ENCODE data around the gene OGFRL1. TPM values are rescaled to one million over a fixed set of nuclear protein-coding genes. Genes with fewer than 3 reads are reported as not detected.

The OGFRL1 gene
- total and polyA plus RNA-seq, 2 donors, result 11.0 to 20.7 TPM

DNA sequence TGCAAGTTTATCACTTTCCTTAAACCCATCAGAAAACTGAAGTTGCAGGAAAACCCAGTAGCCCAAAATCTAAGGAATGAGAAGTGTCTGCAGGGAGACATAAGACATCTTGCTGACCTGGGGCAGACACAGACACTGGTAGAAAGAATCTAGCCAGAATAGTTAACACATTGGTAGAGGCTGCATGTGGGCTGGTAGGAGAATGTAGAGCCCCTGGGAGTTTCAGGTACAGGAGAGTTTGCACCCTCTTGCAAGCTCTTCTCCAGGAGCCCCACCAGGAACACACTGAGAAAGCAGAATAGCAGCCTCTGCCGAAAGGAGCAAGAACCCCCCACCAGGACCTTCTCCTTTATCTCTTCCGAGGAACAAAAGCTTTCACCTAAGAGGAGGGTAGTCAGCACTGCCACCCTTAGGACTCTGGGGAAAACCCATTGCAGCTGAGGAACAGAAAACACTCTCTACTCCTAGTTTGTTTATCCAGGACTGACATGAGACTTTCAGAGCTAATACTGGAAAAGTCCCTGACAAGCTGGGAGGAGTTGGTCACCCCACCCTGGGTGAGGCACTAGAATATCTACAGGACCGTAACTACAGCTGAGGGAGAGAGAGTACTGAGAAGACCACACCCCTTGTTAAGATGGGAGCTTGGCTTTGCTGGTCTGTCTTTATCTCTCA lies 10.5 kb upstream of the OGFRL1 start:
- Histone ChIP-seq H3K36me3 (ENCODE audit: control insufficient read depth in 2 of 2, insufficient read depth in 2 of 2, low read length in 1 of 2) (no peaks in the 10 kb centered on the region), H3K4me3 (ENCODE audit: low read length in 2 of 2) (no peak overlapping the region), H3K9me3 (ENCODE audit: control insufficient read depth in 2 of 2, insufficient read depth in 1 of 2, low read length in 1 of 2) (no peaks in the 10 kb centered on the region), H3K27ac (ENCODE audit: low read depth in 1 of 2, low read length in 1 of 2) (no peak overlapping the region), H3K27me3 (ENCODE audit: control insufficient read depth in 2 of 2, insufficient read depth in 1 of 2, low read length in 1 of 2) (no peaks in the 10 kb centered on the region), H3K4me1 (ENCODE audit: control insufficient read depth in 2 of 2, insufficient read depth in 2 of 2, low read length in 2 of 2) (no peaks in the 10 kb centered on the region)
- WGBS, result 86% methylated on average over 3 of the region's 3 CpGs
- DNase-seq (ENCODE audit: low read depth in 6 of 9, low spot score in 9 of 9), result no peak

DNA sequence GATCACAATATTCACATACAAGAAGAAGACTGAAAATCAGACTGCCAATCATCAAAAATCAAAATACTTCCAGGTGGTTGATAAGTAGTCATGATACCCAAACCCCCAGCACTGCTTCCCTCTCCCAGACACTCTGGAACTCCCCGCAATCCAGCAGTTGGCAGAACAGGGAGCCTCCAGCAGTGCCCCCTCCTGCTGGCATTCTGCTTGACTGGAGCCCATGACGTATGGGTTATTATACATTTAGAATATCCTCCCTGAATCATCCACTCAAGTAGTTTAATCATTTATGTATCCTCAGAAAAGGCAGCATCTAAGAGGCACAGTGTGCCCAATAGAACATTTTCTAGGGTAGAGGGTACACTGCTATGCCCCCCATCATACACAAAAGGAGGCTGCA lies 9.3 kb upstream of the OGFRL1 start:
- no peaks in the 10 kb centered on the region for H3K9me3 ChIP-seq (ENCODE audit: control insufficient read depth in 2 of 2, insufficient read depth in 1 of 2, low read length in 1 of 2)
- H3K36me3 ChIP-seq (ENCODE audit: control insufficient read depth in 2 of 2, insufficient read depth in 2 of 2, low read length in 1 of 2), result no peaks in the 10 kb centered on the region
- H3K4me1 ChIP-seq (ENCODE audit: control insufficient read depth in 2 of 2, insufficient read depth in 2 of 2, low read length in 2 of 2), result no peaks in the 10 kb centered on the region
- no peak overlapping the region for H3K27ac ChIP-seq (ENCODE audit: low read depth in 1 of 2, low read length in 1 of 2)
- no peak for DNase-seq (ENCODE audit: low read depth in 6 of 9, low spot score in 9 of 9)
- no peaks in the 10 kb centered on the region for H3K27me3 ChIP-seq (ENCODE audit: control insufficient read depth in 2 of 2, insufficient read depth in 1 of 2, low read length in 1 of 2)
- H3K4me3 ChIP-seq (ENCODE audit: low read length in 2 of 2), result no peak overlapping the region
- WGBS, result 98% methylated on average over 2 of the region's 2 CpGs

DNA sequence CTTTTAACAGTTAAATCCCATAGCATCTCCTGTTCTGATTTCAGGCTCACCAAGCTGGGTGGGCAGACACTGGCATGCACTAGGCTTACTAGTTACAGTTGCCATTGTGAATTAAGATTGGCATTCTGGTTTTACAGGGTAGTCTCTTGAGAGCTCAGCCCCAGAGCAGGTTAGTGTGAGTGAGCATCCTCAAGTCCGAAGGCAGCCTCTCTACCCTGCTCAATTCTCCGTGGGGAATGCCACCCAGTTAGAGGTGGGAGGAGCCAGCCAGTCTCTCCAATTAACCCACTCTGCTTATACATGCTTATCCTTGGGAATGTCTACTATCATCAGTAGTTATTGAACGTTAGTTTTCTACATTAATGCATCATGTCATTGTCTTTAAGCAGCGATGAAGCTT lies 8.9 kb upstream of the OGFRL1 start:
- WGBS, result 96% methylated on average over 4 of the region's 4 CpGs
- Histone ChIP-seq H3K27ac (ENCODE audit: low read depth in 1 of 2, low read length in 1 of 2) (no peak overlapping the region), H3K36me3 (ENCODE audit: control insufficient read depth in 2 of 2, insufficient read depth in 2 of 2, low read length in 1 of 2) (no peaks in the 10 kb centered on the region), H3K4me1 (ENCODE audit: control insufficient read depth in 2 of 2, insufficient read depth in 2 of 2, low read length in 2 of 2) (no peaks in the 10 kb centered on the region), H3K27me3 (ENCODE audit: control insufficient read depth in 2 of 2, insufficient read depth in 1 of 2, low read length in 1 of 2) (no peaks in the 10 kb centered on the region), H3K9me3 (ENCODE audit: control insufficient read depth in 2 of 2, insufficient read depth in 1 of 2, low read length in 1 of 2) (no peaks in the 10 kb centered on the region), H3K4me3 (ENCODE audit: low read length in 2 of 2) (no peak overlapping the region)
- no peak for DNase-seq (ENCODE audit: low read depth in 6 of 9, low spot score in 9 of 9)

DNA sequence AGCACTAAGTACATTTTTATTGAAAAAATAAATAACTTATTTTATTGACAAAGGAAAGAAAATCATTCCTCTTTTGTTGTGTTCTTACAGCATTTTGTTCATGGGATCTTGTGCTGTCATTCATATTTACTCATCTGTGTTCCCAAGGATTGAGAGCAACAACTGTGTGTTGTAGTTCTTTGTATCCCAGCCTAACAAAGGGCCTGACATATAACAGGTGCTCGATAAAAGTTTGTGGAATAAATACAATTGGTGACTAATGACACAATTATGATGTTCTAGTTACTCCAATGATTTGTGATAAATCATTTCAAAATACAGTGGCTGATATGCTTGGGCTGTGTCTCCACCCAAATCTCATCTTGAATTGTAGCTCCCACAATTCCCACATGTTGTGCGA lies 7.9 kb upstream of the OGFRL1 start:
- Histone ChIP-seq H3K4me1 (ENCODE audit: control insufficient read depth in 2 of 2, insufficient read depth in 2 of 2, low read length in 2 of 2) (no peaks in the 10 kb centered on the region), H3K27me3 (ENCODE audit: control insufficient read depth in 2 of 2, insufficient read depth in 1 of 2, low read length in 1 of 2) (no peaks in the 10 kb centered on the region), H3K36me3 (ENCODE audit: control insufficient read depth in 2 of 2, insufficient read depth in 2 of 2, low read length in 1 of 2) (no peaks in the 10 kb centered on the region), H3K9me3 (ENCODE audit: control insufficient read depth in 2 of 2, insufficient read depth in 1 of 2, low read length in 1 of 2) (no peaks in the 10 kb centered on the region), H3K4me3 (ENCODE audit: low read length in 2 of 2) (no peak overlapping the region), H3K27ac (ENCODE audit: low read depth in 1 of 2, low read length in 1 of 2) (no peak overlapping the region)
- 96% methylated on average over 2 of the region's 2 CpGs for WGBS
- DNase-seq (ENCODE audit: low read depth in 6 of 9, low spot score in 9 of 9), result no peak

DNA sequence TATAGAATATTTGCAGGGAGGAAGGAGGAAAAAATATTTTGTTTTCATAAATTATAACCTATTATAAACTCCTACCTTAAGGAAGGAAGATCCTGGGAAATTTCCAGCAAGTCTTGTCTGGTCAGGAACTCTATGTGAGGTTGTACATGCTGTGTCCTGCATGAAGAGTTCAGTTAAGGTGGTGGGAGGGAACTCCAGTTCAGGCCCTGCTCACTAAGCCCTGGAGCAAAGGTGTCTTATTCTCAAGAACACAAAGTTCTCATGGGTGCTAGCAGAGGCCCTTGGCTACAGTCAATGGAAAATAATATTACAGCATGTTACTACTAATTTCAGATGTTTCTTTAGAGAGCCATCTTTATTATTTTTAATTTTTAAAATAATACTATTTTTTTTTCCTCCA lies 3.8 kb upstream of the OGFRL1 start:
- Histone ChIP-seq H3K9me3 (ENCODE audit: control insufficient read depth in 2 of 2, insufficient read depth in 1 of 2, low read length in 1 of 2) (no peaks in the 10 kb centered on the region), H3K27ac (ENCODE audit: low read depth in 1 of 2, low read length in 1 of 2) (no peak overlapping the region), H3K4me3 (ENCODE audit: low read length in 2 of 2) (no peak overlapping the region), H3K27me3 (ENCODE audit: control insufficient read depth in 2 of 2, insufficient read depth in 1 of 2, low read length in 1 of 2) (no peaks in the 10 kb centered on the region), H3K36me3 (ENCODE audit: control insufficient read depth in 2 of 2, insufficient read depth in 2 of 2, low read length in 1 of 2) (no peaks in the 10 kb centered on the region), H3K4me1 (ENCODE audit: control insufficient read depth in 2 of 2, insufficient read depth in 2 of 2, low read length in 2 of 2) (peaks cover 6 to 10% of the 10 kb centered on the region in 2 donors)
- DNase-seq (ENCODE audit: low read depth in 6 of 9, low spot score in 9 of 9), result no peak

DNA sequence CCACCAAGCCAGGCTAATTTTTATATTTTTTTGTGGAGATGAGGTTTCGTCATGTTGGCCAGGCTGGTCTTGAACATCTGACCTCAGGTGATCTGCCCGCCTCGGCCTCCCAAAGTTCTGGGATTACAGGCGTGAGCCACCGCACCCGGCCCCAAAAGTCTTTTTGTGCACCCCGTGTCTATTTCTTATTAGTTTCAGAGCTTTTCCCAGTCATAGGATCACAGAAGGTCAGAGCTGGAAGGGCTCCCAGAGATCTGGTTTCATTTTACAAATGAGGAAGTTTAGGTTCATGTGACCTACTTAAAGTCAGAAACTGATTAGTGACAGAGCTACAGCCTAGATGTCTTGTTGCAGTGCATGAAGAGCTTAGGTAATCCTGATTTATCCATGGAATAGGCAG lies 1.6 kb upstream of the OGFRL1 start:
- peak in 1 of 9 donors; percentile 19 for DNase-seq (ENCODE audit: low read depth in 6 of 9, low spot score in 9 of 9)
- no peaks in the 10 kb centered on the region for H3K9me3 ChIP-seq (ENCODE audit: control insufficient read depth in 2 of 2, insufficient read depth in 1 of 2, low read length in 1 of 2)
- peak overlapping the region in 1 of 2 donors; percentile 5 for H3K27ac ChIP-seq (ENCODE audit: low read depth in 1 of 2, low read length in 1 of 2)
- peaks cover 6 to 10% of the 10 kb centered on the region in 2 donors for H3K4me1 ChIP-seq (ENCODE audit: control insufficient read depth in 2 of 2, insufficient read depth in 2 of 2, low read length in 2 of 2)
- 78% methylated on average over 7 of the region's 7 CpGs for WGBS
- H3K36me3 ChIP-seq (ENCODE audit: control insufficient read depth in 2 of 2, insufficient read depth in 2 of 2, low read length in 1 of 2), result no peaks in the 10 kb centered on the region
- H3K27me3 ChIP-seq (ENCODE audit: control insufficient read depth in 2 of 2, insufficient read depth in 1 of 2, low read length in 1 of 2), result no peaks in the 10 kb centered on the region
- no peak overlapping the region for H3K4me3 ChIP-seq (ENCODE audit: low read length in 2 of 2)

DNA sequence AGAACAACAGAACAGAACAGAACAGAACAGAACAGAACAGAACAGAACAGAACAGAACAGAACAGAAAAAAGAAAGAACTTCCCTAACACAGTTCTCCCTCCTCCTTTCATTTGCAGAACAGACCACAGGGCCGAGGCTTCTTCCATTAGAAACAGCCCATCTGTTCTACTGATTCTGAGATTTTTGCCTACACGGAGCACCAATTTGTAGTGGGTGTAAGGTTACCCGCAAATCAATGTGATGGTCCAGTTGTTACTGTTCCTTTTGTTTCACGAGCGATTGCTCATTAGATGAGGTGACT lies 734 bp upstream of the OGFRL1 start:
- Histone ChIP-seq H3K27me3 (ENCODE audit: control insufficient read depth in 2 of 2, insufficient read depth in 1 of 2, low read length in 1 of 2) (no peaks in the 10 kb centered on the region), H3K36me3 (ENCODE audit: control insufficient read depth in 2 of 2, insufficient read depth in 2 of 2, low read length in 1 of 2) (no peaks in the 10 kb centered on the region), H3K9me3 (ENCODE audit: control insufficient read depth in 2 of 2, insufficient read depth in 1 of 2, low read length in 1 of 2) (no peaks in the 10 kb centered on the region), H3K4me3 (ENCODE audit: low read length in 2 of 2) (peak overlapping the region; percentile 58 to 80), H3K4me1 (ENCODE audit: control insufficient read depth in 2 of 2, insufficient read depth in 2 of 2, low read length in 2 of 2) (peaks cover 6 to 10% of the 10 kb centered on the region in 2 donors), H3K27ac (ENCODE audit: low read depth in 1 of 2, low read length in 1 of 2) (peak overlapping the region; percentile 75)
- DNase-seq (ENCODE audit: low read depth in 6 of 9, low spot score in 9 of 9), result no peak
- 4% methylated on average over 5 of the region's 5 CpGs for WGBS

DNA sequence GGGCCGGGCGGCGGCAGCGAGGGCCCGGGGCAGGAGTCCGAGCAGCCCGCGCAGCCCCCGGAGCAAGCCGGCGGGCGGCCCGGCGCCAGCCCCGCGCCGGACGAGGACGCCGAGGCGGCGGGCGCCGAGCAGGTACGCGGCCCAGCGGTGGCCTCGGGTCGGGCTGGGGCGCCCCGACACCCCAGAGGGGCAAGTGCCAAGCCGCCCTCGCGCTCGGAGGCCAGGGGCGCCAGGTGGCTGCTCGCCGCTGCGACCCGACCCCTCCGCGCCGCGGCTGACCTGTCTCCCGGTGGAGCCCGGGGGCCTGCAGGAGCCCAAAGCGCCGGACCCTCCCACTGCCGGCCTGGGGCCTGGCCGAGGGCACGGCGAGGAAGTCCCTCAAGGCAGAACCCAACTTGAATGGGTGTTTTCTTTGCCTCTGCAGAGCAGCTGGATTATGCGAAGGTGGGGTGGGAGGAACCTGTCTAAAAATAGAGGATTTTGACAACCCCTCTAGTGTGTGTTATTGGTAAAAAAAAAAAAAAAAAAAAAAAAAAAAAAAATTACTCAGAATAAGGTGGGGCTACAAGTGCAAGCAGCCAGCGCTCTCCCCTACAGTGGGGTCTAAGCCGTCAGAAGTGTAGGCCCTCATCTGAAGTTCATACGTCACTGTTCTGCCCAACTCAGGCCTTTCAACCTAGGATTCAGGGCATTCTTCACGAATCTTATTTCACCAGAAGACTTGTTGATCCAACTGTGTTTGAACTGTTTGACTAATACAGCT lies 609 bp downstream of the OGFRL1 start:
- peaks cover 0 to 4% of the 10 kb centered on the region in 2 donors for H3K36me3 ChIP-seq (ENCODE audit: control insufficient read depth in 2 of 2, insufficient read depth in 2 of 2, low read length in 1 of 2)
- no peaks in the 10 kb centered on the region for H3K27me3 ChIP-seq (ENCODE audit: control insufficient read depth in 2 of 2, insufficient read depth in 1 of 2, low read length in 1 of 2)
- H3K27ac ChIP-seq (ENCODE audit: low read depth in 1 of 2, low read length in 1 of 2), result peak overlapping the region in 1 of 2 donors; percentile 84
- peak in 5 of 9 donors; percentile 8 to 64 (median 21) for DNase-seq (ENCODE audit: low read depth in 6 of 9, low spot score in 9 of 9)
- H3K9me3 ChIP-seq (ENCODE audit: control insufficient read depth in 2 of 2, insufficient read depth in 1 of 2, low read length in 1 of 2), result no peaks in the 10 kb centered on the region
- WGBS, result under 1% methylated on average over 57 of the region's 57 CpGs
- H3K4me3 ChIP-seq (ENCODE audit: low read length in 2 of 2), result peak overlapping the region; percentile 47 to 80
- H3K4me1 ChIP-seq (ENCODE audit: control insufficient read depth in 2 of 2, insufficient read depth in 2 of 2, low read length in 2 of 2), result peaks cover 6 to 10% of the 10 kb centered on the region in 2 donors

DNA sequence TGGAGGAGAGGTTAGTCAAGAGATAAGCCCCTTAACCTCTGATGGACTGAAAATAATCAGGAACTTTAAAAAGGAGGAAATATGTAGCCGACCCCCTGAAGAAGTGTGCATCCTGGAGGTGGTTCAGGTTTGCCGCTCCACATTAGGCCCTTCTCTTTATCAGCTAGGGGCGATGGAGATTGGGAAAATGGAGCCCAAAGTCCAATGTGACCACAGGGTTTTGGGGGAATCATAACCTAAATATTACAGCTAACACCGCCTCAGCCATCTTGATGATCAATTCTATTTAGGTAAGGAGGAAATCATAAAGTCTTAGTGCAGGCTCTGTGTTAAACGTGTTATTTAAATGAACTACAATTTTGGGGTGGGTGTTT lies 1.2 kb downstream of the OGFRL1 start:
- Histone ChIP-seq H3K4me3 (ENCODE audit: low read length in 2 of 2) (peak overlapping the region; percentile 47 to 80), H3K27ac (ENCODE audit: low read depth in 1 of 2, low read length in 1 of 2) (no peak overlapping the region), H3K36me3 (ENCODE audit: control insufficient read depth in 2 of 2, insufficient read depth in 2 of 2, low read length in 1 of 2) (peaks cover 0 to 6% of the 10 kb centered on the region in 2 donors), H3K4me1 (ENCODE audit: control insufficient read depth in 2 of 2, insufficient read depth in 2 of 2, low read length in 2 of 2) (peaks cover 6 to 10% of the 10 kb centered on the region in 2 donors), H3K27me3 (ENCODE audit: control insufficient read depth in 2 of 2, insufficient read depth in 1 of 2, low read length in 1 of 2) (no peaks in the 10 kb centered on the region), H3K9me3 (ENCODE audit: control insufficient read depth in 2 of 2, insufficient read depth in 1 of 2, low read length in 1 of 2) (no peaks in the 10 kb centered on the region)
- 42% methylated on average over 5 of the region's 5 CpGs for WGBS
- DNase-seq (ENCODE audit: low read depth in 6 of 9, low spot score in 9 of 9), result no peak
